ENCODE measurements around the gene NUDT14. TPM values are rescaled to one million over a fixed set of nuclear protein-coding genes. Genes with fewer than 3 reads are reported as not detected.

Gene NUDT14
- total RNA-seq, 3 donors from 2014 or later = 5.2 to 7.0 (median 5.7) TPM

DNA sequence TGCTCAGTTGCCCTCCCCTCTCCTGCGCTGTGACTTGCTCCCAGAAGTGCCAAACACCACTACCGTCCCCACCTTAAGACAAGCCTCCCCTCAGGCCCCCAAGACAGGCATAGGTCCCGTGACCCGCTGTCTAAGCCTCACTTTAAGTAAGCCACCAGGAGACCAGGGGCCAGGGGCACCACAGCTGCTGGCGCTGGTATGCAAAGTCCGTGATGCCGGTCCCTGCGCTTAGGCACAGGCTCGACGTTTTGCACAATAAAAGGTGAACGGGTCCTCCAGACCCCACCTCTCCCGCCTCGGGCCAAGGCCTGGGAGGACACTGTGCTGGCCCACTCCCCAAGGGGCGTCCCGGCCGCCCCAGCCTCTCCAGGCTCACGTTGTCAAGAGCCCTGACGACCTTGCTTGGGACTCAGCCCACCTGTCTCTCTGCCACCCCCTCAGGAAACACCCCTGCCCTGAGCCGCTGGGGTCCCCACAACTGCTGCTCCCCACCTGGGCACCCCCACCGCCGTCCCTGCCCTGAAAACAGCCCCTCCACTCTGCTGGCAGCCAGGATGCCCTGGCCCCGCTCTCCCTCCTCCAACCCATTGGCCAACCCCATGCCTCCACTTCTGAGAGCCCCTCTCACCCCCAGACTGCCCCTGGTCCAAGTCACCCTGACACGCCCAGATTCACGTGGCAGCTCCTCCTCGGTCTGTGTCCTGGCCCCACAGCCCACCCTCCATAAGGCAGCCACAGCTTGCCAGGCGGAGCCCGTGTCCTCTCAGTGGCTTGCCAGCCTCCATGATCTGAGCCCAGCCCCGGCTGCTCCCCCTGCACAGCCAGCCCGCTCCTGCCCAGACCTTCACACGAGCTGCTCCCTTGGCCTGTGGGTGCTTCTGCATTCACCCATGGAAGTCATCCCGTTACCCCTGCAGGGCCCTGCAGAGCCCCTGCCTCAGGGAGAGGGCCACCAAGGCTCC is 24.4 kb downstream of the NUDT14 start:
- H3K36me3 Mint-ChIP-seq (ENCODE audit: insufficient read depth) = no peaks in the 10 kb centered on the region
- no peak for DNase-seq
- H3K4me1 Mint-ChIP-seq (ENCODE audit: low read depth) = no peaks in the 10 kb centered on the region
- no peaks in the 10 kb centered on the region for H3K27me3 Mint-ChIP-seq (ENCODE audit: low read depth)
- no peaks in the 10 kb centered on the region for H3K9me3 Mint-ChIP-seq
- H3K4me3 Mint-ChIP-seq = no peak overlapping the region
- no peak for ATAC-seq

DNA sequence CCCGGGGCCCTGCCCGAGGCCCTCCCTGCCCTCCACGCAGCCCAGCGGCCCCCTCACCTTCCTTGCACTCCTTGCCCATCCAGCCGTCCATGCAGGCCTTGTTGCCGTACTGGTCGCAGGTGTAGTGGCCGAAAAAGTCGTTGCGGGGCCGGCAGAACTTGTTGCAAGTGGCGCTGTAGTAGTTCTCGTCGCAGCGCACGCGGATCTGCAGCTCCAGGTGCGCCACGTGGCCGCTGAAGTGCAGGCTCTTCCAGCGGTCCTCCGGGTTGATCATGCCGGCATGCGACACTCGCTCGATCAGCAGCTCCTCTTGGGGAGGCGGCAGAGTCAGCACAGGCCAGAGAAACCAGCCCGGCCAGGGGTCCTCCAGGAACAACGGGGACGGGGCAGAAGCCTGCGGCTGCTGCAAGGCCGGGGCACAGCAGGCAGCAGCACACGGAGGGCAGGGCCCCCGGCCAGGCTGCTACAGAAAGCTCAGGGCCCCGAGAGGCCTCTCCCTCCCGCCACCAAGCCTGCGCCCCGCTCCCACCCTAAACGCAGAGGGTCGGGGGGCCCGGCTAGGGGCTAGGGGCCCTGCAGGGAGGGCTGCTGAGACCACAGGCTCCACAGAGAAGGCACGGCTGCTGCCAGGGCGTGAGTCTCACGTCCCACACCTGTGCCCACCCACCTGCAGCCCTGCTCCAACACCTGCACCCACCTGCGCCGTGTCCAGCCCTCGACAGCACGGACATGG is 25.3 kb downstream of the NUDT14 start:
- H3K4me3 Mint-ChIP-seq = no peak overlapping the region
- DNase-seq = no peak
- ATAC-seq = no peak

DNA sequence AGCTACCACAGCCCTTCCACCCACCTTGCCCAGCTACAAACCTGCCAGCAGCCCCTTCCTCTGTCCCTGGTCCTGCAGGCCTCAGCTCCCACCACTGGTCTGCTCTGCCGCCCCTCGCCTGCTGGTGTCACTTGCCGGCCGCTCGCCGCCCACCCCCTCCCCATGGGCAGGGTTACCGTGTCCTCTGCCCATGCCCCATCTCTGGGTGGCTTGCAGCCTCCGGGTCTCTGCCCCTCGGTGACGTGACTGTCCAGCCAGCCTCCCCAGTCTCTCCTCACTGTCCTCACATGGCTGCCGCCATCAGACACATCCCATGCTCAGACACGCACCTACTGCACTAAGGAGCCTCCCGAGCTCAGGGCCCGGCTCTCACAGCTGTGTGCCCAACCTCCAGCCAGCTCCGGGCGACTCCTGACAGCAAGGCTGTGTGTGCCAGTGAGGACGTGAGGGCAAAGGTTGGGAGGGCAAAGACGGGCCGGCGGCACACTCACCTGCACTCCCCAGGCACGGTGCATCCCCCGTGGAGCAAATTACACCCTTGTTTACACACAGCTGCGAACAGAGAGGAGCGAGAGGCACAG is 26.0 kb downstream of the NUDT14 start:
- no peaks in the 10 kb centered on the region for H3K4me1 Mint-ChIP-seq (ENCODE audit: low read depth)
- no peak overlapping the region for H3K4me3 Mint-ChIP-seq
- H3K9me3 Mint-ChIP-seq = no peaks in the 10 kb centered on the region
- H3K36me3 Mint-ChIP-seq (ENCODE audit: insufficient read depth) = no peaks in the 10 kb centered on the region
- ATAC-seq = no peak
- no peaks in the 10 kb centered on the region for H3K27me3 Mint-ChIP-seq (ENCODE audit: low read depth)
- DNase-seq = no peak

More for the DNA sequence above, 25.3 kb downstream of the NUDT14 start:
- no peaks in the 10 kb centered on the region for H3K27me3 Mint-ChIP-seq (ENCODE audit: low read depth)
- H3K9me3 Mint-ChIP-seq = no peaks in the 10 kb centered on the region
- no peaks in the 10 kb centered on the region for H3K4me1 Mint-ChIP-seq (ENCODE audit: low read depth)
- no peaks in the 10 kb centered on the region for H3K36me3 Mint-ChIP-seq (ENCODE audit: insufficient read depth)

DNA sequence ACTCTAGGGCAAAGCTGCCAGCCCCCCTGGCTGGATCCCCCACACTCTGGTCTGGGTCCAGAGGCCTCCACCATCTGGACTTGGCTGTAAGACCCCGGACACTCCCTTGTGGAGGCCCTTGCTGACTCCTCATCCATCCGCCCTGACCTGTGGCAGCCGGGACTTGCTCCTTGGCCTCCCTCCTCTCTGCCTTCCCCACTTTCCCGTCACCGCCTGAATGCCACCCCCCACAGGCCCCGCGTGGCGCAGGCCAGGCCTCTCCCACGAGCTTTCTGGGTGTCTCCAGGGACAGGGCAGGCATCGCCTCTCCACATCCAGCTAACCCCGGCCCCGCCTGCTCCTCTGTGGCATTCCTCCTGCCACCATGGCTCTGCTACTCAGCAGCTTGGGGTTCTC is 26.6 kb downstream of the NUDT14 start:
- H3K9me3 Mint-ChIP-seq = no peaks in the 10 kb centered on the region
- H3K36me3 Mint-ChIP-seq (ENCODE audit: insufficient read depth) = no peaks in the 10 kb centered on the region
- ATAC-seq (no peak), DNase-seq (no peak)
- H3K4me1 Mint-ChIP-seq (ENCODE audit: low read depth) = no peaks in the 10 kb centered on the region
- no peak overlapping the region for H3K4me3 Mint-ChIP-seq
- H3K27me3 Mint-ChIP-seq (ENCODE audit: low read depth) = no peaks in the 10 kb centered on the region

DNA sequence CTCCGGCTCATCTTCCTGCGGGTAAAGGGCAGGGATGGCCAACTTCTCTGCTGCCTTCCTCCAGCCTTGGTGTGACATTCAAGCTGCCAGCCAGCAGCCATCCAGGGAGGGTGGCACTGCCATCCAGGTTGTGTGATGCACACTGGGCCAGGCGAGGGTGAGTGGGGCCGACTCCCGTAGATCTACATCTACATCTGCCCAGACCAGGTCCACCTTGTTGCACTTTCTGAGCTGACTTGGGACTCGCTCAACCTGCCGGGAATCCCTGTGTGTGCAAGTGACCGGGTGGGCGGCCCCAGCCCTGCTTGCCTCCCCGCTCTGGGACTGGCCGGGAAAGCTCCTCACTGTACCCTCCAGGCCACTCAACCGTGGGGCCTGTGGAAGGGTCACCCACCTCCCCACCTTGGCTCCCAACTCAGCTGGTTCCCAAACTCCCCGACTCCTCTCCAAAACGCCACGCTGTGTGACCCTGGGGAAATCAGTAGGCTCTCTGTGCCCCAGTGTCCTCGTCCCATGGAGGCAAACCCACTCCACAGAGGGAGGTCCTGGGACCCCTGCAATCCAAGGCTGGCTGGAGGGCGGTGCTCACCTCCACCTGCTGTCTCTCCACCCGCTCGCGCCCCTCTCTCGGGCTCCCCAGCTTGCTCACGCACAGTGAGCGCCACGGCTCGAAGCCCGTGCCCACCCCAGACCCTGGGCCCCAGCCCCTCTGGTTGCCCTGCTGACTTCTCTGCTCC is 27.2 kb downstream of the NUDT14 start:
- ATAC-seq (no peak), DNase-seq (no peak)
- Mint-ChIP-seq H3K4me1 (ENCODE audit: low read depth) (no peaks in the 10 kb centered on the region), H3K4me3 (no peak overlapping the region), H3K36me3 (ENCODE audit: insufficient read depth) (no peaks in the 10 kb centered on the region), H3K27me3 (ENCODE audit: low read depth) (no peaks in the 10 kb centered on the region), H3K9me3 (no peaks in the 10 kb centered on the region)

DNA sequence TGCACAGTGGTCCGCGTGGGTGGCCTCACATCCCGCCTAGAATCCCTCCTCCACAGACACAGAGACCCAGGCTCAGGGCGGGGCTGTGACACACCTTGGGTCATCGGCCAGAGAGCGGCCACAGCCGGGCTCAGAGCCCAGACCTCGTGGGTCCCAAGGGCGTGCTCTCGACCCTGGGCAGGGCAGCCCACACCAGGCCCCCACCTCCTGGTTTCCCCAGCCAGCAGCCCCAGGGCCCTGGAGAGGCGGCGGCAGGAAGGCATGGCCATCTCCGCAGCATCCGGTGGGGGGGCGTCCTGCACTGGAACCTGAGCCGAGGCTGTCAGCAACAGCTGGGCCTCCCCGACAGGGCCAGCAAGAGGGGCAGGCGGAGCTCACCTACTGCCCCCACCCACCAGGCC is 27.8 kb downstream of the NUDT14 start:
- no peaks in the 10 kb centered on the region for H3K9me3 Mint-ChIP-seq
- DNase-seq = no peak
- ATAC-seq = no peak
- no peaks in the 10 kb centered on the region for H3K27me3 Mint-ChIP-seq (ENCODE audit: low read depth)
- no peak overlapping the region for H3K4me3 Mint-ChIP-seq
- H3K36me3 Mint-ChIP-seq (ENCODE audit: insufficient read depth) = no peaks in the 10 kb centered on the region
- no peaks in the 10 kb centered on the region for H3K4me1 Mint-ChIP-seq (ENCODE audit: low read depth)

DNA sequence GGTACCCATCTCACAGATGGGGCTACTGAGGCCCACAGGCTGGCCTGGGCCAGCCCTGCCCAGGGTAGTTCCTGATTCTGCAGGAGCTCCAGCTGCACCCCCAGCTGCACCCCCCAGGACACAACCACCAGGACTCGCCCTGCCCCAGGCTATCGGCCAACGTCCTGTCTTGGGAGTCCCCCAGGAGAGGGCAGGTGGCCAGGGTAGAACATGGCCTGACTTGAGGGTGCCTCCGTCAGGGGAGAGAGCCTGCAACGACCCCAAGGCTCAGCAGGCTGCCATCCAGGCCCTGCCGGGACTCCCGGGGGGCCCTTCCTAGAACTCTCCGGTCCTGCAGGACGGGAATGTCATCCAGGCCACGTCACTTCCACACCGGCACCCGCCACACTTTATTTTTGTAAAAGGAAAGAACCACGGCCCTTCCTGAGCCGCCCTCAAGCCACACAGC is 28.3 kb downstream of the NUDT14 start:
- no peak for ATAC-seq
- DNase-seq = no peak
- Mint-ChIP-seq H3K9me3 (no peaks in the 10 kb centered on the region), H3K4me1 (ENCODE audit: low read depth) (no peaks in the 10 kb centered on the region), H3K27me3 (ENCODE audit: low read depth) (no peaks in the 10 kb centered on the region), H3K36me3 (ENCODE audit: insufficient read depth) (no peaks in the 10 kb centered on the region), H3K4me3 (no peak overlapping the region)

DNA sequence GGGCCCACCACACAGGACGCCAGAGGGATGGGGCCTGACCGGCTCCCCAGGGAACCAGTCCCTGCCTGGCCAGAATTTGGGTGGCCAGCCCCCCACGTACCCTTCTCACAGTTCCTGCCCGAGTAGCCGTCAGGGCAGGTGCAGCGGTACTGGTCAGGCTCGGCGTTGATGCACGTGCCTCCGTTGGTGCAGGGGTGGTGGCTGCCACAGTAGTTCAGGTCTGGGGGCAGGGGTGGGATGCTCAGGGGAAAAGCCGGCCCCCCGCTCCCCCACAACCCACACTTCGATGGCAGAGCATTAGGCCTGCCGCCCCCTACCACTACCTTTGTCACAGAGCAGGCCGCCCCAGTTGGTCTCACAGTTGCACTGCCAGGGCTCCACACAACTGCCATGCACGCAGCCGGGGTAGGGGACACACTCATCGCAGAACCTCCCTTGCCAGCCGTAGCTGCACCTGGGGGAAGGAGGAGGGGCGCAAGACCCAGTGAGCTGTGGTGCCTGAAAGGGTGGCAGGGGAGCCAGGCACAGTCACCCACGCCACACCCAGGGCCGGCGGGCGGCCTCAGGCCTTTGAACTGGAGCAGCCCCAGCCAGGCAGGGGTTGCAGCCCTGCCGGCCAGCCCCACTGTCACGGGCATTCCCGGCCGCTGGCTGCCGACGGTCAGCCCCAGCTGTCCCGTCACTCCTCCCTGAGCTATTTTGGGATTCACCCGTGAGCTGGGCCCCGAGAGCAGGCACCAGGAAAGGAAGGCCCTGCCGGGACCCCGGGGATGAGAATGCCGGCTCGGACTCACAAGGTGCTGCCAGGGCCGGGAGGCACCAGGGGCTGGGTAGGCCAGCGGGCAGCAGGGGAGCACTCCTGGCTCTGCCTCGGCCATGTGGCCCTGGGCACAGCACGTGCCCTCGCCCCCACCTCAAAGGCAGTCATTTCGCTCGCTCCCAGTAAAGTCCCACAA is 29.0 kb downstream of the NUDT14 start:
- Mint-ChIP-seq H3K4me1 (ENCODE audit: low read depth) (no peaks in the 10 kb centered on the region), H3K27me3 (ENCODE audit: low read depth) (no peaks in the 10 kb centered on the region), H3K9me3 (no peaks in the 10 kb centered on the region), H3K36me3 (ENCODE audit: insufficient read depth) (no peaks in the 10 kb centered on the region), H3K4me3 (no peak overlapping the region)
- ATAC-seq = no peak
- DNase-seq = no peak

DNA sequence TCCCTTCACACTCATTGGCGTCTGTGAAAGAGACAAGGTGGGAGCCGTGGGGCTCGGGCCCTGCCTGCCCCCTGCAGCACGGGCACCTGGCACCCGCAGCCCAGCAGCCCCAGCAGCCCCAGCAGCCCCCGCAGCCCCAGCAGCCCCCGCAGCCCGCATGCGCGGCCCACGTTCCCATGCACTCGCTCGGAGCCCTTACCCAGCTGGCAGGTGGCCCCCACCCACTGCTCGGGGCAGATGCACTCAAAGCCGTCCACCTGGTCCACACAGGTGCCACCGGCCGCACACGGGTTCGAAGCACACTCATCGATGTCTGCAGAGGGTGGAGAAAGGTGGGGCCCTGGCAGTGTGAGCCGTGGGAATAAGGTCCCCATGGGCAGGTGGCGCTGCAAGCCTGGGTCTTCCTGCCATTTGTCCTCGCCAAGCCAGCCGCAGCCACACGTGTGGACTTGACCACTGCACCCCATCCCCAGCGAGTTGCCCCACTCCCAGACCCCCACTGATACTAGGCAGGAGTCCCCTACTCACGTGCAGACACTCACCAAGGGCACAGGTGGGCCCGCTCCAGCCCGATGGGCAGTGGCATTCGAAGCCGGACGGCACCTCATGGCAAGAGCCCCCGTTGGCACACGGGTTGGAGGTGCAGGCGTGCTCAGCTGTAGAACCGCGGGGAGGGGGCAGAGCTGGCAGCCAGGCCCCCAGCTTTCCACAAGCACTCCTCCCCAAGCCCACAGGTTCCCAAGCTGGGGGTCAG is 29.9 kb downstream of the NUDT14 start:
- H3K27me3 Mint-ChIP-seq (ENCODE audit: low read depth) = no peaks in the 10 kb centered on the region
- no peaks in the 10 kb centered on the region for H3K36me3 Mint-ChIP-seq (ENCODE audit: insufficient read depth)
- no peaks in the 10 kb centered on the region for H3K9me3 Mint-ChIP-seq
- H3K4me1 Mint-ChIP-seq (ENCODE audit: low read depth) = no peaks in the 10 kb centered on the region
- no peak overlapping the region for H3K4me3 Mint-ChIP-seq
- ATAC-seq (no peak), DNase-seq (no peak)

DNA sequence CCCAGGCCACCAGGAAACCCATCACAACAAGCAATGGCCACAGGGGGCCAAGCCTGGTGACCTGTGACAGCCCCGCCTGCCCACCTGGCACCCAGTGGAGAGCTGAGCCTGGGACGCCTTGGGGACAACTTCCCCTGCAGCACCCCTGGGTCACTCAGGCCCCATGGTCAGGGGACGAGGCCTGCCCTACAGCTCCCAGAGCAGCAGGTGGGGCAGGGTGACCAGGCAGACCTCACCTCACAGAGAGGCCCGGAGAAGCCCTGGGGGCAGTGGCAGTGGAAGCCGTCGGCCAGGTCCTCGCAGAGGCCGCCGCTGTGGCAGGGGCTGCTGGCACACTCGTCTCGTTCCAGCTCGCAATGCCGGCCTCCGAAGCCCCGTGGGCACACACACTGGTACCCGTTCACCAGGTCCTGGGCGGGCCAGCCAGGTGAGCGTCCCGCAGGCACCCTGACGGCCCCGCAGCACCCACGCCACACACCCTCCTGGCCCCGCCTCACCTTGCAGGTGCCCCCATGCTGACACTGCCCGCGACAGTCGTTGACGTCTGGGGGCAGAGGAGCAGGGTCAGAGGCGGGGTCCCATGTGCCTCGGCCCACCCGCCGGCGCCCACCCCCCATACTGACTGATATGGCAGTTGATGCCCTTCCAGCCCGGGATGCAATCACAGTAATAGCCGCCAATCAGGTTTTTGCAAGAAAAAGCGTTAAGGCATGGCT is 30.6 kb downstream of the NUDT14 start:
- H3K4me1 Mint-ChIP-seq (ENCODE audit: low read depth) = no peaks in the 10 kb centered on the region
- no peak overlapping the region for H3K4me3 Mint-ChIP-seq

DNA sequence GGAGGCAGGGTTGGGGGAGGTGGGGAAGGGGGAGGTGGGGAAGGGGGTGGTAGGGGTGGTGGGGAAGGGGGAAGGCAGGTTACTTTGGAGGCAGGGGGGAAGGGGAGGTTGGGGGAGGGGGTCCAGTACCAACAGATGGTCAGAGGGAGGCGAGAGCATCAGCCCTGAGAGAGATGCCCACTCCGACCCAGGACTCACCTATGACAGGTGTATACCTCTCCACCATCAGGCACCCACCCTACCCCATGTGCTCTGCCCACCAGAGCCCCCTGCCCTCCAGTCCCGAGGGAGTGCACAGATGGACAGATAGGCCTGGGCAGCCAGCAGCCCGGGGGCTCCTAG is 31.1 kb downstream of the NUDT14 start:
- H3K4me1 Mint-ChIP-seq (ENCODE audit: low read depth) = no peaks in the 10 kb centered on the region

More for the DNA sequence above, 30.6 kb downstream of the NUDT14 start:
- Mint-ChIP-seq H3K27me3 (ENCODE audit: low read depth) (no peaks in the 10 kb centered on the region), H3K9me3 (no peaks in the 10 kb centered on the region), H3K36me3 (ENCODE audit: insufficient read depth) (no peaks in the 10 kb centered on the region)
- no peak for DNase-seq
- no peak for ATAC-seq

DNA sequence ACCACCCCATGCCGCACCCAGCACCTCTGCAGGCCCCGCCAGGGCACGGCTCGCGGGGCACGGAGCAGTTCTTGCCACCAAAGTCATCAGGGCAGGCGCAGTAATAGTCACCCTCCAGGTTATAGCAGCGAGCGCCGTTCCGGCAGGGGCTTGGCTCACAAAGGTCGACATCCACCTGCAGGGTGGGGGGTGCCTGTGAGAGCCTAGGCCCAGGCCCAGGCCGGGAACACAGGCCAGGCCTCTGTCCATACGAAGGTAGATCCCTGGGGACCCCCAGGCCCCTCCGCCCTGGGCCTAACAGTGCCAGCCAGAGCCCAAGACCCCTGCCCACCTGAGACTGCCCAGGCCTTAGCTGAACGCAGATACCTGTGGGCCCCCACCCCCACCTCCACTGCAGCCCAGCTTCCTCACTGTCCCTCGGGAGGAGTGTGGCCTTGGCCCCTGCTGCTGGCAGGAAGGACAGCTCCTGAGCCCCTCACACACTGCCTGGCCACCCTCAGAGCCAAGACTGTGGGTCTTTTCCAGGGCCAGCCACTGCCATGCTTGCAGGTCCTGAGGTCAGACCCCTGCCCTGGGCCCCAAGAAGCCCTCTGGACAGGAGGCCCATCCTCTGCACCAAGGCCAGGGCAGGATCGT is 31.8 kb downstream of the NUDT14 start:
- no peak for DNase-seq
- no peaks in the 10 kb centered on the region for H3K27me3 Mint-ChIP-seq (ENCODE audit: low read depth)
- no peak overlapping the region for H3K4me3 Mint-ChIP-seq
- ATAC-seq = no peak
- no peaks in the 10 kb centered on the region for H3K9me3 Mint-ChIP-seq
- no peaks in the 10 kb centered on the region for H3K4me1 Mint-ChIP-seq (ENCODE audit: low read depth)
- no peaks in the 10 kb centered on the region for H3K36me3 Mint-ChIP-seq (ENCODE audit: insufficient read depth)

More for the DNA sequence above, 31.1 kb downstream of the NUDT14 start:
- H3K9me3 Mint-ChIP-seq = no peaks in the 10 kb centered on the region
- ATAC-seq = no peak
- no peak overlapping the region for H3K4me3 Mint-ChIP-seq
- H3K36me3 Mint-ChIP-seq (ENCODE audit: insufficient read depth) = no peaks in the 10 kb centered on the region
- DNase-seq = no peak
- no peaks in the 10 kb centered on the region for H3K27me3 Mint-ChIP-seq (ENCODE audit: low read depth)

Data from activated T-cell treated with anti-CD3 and anti-CD28 coated beads, Interleukin-2, amount 50 U/mL, for 4 hours (primary cell).